CD4-positive, alpha-beta T cell treated with Interferon alpha-2 for 1 hour (primary cell): ENCODE results near the gene HNF4A.
"Not testable (repeated sequence)": the region's sequence is repeated elsewhere in the genome, so short reads cannot be mapped to it uniquely, and the experiment has no call there.

Experiments
- DNase-seq, 2 donors: peaks; one replicate each; pipeline ENCODE4 v3.0.0-alpha.2; 2020 to 2022

The HNF4A gene

DNA sequence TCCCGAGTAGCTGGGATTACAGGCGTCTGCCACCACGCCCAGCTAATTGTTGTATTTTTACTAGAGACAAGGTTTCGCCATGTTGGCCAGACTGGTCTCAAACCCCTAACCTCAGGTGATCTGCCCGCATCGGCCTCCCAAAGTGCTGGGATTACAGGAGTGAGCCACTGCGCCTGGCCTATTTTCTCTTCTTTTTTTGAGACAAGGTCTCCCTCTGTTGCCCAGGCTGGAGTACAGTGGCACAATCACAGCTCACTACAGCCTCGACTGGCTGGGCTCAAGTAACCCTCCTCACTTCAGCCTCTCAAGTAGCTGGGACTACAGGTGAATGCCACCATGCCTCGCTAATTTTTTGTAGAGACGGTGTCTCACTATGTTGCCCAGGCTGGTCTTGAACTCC lies 9.6 kb upstream of the HNF4A start:
- not testable (repeated sequence) for DNase-seq

DNA sequence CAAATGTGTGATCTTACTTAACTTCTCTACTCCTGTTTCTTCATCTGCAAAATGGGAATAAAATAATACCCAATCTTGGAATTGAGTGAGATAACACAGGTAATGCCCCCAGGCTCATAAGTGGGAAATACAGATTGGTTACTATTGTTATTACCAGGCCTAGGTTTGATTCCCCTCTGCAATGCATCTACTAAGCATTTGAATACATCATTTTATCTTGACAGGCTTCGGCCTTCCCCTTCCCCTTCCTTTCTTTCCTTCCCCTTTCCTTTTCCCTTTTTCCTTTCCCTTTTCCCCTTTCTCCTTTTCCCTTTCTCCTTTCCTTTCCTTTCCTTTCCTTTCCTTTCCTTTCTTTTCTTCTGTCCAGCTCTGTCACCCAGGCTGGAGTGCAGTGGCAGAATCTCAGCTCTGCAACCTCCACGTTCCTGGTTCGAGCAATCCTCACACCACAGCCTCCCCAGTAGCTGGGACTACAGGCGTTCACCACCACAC lies 7.3 kb upstream of the HNF4A start:
- DNase-seq: no peak

DNA sequence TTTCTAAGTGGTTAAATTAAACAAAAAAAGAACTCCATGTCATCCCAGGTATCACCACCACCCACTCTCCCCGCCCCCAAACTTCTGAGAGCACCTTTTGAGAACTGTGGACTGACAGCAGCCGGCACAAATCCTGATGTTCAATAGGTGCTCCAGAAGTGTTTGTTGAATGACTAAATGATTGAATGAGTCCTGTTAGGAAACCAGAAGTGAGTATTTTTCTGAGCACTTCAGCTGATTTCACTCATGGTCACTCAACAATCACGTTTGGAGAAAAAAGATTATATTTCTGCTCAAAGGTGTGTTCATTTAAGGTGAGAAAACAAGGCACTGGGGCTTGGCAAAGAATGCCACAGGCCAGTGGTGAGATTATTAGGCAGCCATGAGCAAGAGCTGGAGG lies 6.2 kb upstream of the HNF4A start:
- DNase-seq: no peak

DNA sequence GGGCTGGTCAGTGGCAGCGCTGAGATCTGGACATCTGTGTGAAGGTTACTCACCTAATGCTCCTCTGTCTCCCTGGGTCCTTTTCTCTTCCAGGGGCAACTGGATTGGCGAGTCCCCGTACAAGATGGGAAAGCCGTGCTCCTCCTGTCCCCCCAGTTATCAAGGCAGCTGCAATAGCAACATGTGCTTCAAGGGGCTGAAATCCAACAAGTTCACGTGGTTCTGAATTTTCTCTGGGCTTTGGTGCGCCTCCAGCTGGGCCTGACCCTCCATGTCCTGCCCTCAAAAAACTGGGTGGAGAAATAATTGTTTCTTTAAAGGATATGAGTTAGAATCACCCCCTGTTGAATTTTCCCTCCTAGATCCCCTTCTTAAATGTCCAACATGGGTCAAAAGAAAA lies 4.9 kb upstream of the HNF4A start:
- no peak for DNase-seq

DNA sequence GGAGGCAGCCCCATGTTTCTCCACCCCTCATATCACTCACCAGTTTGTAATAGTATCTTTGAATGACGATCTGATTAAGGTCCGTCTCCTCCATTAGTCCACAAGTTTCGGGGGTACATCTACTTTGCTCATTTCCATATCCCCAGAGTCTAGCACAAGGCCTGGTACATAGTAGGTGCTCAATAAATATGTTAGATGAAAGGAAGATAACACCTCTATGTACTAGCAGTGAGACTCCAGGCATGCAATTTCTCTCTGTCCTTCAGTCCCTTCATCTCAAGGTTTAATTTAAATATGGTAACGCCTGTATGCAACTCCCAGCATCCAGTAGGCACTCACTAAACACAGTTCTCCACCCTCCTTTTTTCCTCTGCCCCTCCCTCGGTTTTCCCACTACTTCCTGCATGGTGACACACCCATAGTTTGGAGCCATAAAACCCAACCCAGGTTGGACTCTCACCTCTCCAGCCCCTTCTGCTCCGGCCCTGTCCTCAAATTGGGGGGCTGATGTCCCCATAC lies 461 bp upstream of the HNF4A start:
- no peak for DNase-seq

DNA sequence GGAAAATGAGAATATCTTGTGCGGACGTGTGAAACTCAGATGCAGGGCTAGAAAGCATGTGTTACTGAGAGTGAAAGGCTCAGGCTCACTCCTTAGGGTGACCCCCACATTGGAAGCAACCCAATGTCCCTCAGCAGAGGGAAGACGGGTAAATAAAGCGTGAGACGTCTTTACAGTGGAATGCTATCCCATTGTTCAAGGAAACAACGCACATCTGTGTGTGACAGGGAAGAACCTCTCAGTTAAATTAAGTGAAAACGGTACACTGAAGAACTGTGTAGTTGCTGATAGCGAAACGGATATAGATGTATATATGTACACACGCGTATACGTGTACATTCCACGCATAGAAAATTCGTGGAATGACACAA lies 839 bp downstream of the HNF4A start:
- DNase-seq: no peak

DNA sequence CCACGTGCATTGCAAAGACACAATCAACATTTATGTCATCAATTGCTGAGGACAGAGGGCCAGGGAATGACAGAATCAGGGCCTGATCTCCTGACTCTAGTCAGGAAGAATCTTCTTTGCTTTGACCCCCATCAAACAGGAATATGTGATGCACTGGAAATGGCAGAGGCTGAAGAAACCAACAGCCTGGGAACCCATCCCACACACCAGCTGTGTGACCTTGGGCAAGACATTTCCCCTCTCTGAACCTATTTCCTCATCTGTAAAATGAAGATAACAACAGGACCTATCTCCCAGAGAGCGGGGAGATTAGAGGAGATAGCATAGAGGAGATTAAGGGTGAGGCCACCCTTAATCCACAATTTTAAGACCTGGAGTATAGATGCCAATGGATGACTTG lies 1.5 kb downstream of the HNF4A start:
- no peak for DNase-seq

DNA sequence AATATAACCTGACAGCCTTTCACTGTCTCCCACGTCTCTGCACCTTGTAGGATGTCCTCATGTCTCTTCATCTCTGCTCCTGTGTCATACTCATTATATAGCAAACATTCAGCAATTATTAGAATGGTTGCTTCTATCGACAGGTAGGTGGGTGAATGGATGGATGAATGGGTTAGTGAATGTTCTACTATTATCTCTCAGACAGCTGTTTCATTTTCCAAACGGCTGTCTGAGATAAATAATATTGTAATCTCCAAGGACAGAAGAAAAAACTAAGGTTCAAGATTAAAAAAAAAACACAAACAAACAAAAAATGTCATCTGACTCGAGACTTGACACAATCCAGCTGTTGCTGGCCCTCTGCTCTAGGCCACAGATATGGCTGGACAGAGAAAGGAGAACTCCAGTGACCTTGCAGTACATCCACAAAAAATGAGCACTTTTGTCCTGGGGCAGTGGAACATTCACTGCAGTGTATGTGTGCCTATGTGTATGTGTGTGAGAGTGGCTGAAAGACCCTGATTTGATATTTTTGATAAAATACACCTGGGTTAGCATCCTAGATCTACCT lies 2.1 kb downstream of the HNF4A start:
- DNase-seq: no peak

DNA sequence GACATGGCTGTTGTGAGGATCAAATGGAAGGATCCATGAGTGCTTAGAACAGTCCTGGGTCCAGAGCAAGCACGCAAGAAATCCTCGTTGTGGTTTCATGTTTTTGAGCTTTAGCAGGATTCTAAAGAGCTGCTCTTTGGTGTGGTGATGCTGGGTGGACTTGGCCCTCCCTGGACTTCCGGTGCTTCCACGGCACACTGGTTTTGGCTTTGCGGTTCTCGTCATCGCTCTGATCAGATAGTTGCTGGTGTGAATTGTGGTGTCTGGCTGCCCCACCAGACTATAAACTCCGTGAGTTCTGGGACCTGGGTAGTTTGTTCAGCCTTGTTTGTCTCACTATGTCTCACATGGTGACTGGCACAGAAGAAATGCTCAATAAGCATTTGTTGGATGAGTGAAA lies 3.3 kb downstream of the HNF4A start:
- DNase-seq: no peak

DNA sequence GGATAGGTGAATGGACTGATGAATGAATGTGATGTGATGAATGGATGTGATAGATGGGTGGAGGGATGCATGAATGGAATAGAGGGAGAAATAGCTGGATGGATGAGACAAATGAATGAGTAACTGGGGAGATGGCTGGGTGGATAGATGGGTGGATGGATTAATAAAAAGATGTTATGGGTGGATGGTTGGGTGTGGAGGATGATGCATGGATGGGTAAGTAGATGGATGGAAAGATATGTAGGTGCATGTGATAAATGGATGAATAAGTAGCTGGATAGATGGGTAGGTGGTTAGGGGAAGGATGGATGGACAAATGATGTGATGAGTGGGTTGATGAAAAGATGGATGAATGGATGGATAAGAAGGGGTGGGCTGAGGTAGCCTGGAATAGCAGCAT lies 4.7 kb downstream of the HNF4A start:
- DNase-seq: no peak

DNA sequence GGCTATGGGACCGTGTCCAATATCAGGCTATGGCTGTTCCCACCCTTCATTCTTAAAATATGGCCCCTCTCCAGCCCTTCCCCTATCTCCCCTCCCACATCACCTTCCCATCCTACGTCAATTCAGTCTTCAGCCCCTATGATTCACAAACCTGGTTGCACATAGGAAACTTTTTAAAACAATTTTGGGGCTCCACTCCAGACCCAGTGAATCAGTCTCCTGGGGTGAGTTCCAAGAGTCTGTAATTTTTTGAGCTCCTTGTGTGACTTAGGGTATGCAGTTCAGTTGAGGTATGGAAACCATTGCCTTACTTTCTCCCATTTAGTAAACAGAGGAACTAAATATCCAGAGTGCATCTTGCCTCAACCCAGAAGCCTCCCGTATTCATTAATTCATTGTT lies 5.5 kb downstream of the HNF4A start:
- DNase-seq: no peak

DNA sequence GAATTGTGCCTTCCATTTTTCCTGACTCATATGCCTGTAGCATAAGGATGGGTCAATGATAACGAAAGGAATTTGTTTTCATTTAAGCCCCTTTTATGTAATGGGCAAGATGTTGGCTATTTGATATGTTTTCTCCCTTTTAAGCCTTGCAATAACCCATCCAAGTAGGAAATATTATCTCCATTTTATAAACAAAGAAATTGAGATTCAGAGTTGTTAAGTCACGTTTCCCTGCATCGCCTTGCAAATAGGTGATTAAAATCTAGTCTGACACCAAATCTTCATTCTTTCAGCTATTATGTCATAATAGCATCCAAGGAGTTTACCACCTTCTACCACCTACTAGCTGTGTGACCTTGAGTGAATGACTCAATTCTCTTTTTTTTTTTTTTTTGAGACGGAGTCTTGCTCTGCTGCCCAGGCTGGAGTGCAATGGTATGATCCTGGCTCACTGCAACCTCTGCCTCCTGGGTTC lies 7.0 kb downstream of the HNF4A start:
- DNase-seq: no peak

DNA sequence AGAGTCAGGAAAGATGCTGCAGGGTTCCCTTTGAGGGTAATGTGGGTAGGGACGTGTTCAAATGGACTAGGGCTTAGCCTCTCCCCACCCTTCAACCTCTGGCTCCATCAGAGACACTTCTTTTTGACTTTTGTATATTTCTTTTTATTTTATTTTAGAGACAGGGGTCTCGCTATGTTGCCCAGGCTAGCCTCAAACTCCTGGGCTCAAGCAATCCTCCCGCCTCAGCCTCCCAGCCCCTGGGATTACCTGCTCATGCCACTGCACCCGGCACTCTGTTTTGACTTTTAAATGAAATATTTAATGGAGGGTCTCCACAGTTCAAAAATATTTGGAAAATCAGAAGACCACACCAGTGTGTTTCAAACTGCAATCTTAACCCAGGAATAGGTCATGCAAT lies 8.6 kb downstream of the HNF4A start:
- no peak for DNase-seq

DNA sequence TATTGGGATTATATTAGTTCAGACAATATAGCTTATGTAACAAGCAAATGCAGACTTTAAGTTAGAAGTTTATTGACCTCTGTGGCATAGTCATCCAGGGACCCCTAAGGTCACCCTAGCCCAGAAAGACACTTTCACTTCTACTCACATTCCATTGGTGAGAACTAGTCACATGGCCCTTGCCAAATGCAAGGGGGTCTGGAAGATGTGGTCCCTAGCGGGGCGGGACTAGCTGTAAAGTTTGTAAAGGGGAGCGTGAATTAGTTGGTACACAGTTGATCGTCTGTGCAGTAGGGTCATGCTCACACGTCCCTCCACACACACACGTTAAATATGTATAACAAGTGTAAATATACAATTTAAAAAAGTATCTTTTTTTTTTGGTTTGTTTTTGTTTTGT lies 9.3 kb downstream of the HNF4A start:
- DNase-seq: no peak

DNA sequence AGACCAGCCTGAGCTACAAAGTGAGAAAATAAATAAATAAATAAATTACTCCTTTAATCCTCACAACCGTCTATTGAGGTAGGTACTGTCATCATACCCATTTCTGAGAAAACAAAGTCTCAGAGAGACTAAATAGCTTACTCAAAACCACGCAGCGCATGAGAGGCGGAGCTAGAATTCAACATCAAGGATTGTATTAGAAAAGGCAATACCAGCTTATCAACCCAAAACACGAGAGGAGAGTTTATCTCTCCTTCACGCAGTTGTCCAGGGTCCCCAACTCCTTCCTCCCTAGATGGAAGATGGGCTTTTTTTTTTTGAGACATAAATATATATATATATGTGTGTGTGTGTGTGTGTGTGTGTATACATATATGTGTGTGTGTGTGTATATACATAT lies 12.2 kb downstream of the HNF4A start:
- DNase-seq: no peak

DNA sequence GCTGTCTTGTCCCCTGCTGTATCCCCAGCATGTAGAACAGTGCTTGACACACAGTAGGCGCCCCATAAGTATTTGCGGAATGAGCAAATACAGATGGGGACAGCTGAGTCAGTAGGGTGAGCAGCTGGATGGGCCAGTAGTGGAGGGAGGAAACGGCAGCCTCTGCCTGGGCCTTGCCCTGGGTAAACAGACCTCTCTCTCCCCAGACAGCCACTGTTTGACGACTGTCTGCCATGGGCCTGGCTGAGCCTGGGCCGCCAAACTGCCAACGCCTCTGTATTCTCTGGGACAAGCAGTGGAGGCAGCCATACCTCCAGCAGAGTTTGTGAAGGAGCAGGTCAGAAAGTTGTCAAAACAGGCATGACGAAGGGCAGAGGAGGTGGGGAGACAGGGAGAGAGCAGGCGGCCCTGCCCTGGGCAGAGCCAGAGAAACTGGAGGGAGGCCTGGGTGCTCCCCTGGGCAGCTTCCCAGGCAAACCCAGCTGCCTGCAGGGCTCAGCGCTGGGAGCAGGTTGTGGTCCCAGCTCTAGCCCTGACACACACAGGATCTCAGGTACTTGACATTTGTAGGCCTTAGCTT lies 15.2 kb downstream of the HNF4A start:
- no peak for DNase-seq

DNA sequence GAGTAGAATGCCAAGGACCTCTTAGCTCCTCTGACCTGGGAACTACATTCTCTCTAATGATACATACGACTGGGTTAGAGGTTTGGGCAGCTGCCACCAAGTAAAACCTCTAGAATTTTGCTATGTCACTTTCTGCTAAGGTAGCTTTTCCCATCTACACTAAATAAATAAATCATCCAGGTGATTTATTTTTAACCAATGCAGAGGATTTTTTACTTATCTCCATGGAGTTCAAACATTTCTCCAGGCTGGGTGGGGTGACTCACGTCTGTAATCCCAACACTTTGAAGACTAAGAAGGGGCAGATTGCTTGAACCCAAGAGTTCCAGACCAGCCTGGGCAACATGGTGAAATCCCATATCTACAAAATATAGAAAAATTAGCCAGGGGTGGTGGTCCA lies 27.1 kb downstream of the HNF4A start:
- no peak for DNase-seq

DNA sequence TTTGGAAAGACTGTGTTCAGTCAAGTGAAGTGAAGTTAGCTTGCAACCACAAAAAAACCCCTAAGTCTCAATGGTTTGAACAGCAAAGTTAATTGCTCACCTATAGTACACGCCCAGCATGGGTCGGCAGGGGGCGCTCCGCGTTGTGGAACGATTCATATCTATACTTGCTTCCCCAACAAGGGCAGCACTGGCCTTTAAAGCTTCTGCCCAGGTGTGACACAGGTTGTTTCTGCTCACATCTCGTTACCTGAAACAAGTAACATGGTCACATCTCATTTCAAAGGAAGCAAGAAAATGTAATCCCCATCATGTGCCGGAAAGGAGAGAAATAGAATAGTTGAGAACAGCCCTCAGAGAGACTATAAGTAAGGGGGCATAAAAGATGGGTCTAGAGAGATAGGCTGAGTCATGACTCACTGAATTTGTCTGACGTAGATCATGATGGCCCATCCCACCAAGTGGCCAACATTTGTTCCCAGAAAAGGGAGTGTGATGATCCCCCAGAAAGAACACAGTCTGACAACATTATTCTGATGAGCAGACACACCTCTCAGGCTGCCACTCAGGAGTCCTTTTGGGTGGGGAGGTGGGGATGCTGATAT lies 29.0 kb downstream of the HNF4A start:
- DNase-seq: peak; percentile 75 to 83

DNA sequence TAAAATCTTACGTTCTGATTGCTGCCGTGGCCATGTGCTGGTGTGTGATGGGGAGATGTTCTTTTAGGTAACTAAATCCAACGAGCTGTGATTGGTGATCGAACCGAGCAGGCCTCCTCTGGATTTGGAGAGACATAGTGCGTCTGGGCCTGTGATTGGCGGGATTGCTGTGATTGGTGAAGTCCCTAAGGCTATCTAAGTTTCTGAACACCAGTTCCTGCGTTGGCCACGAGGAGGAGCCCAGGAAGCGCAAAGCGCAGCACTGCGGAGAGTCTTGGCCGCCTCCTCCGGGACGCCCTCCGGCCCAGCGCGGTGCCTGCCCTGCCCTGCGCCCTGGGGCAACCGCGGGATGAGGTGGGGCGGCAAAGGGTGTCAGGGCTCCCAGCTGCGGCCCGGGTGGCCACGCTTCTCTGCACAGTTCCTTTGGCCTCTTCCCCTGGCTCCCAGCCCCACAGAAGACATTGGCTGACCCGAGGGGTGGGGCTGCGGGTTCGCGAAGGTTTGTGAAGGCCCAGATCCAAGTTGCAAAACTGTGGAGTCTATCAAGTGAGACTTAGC lies 33.0 kb downstream of the HNF4A start:
- peak; percentile 61 to 68 for DNase-seq

DNA sequence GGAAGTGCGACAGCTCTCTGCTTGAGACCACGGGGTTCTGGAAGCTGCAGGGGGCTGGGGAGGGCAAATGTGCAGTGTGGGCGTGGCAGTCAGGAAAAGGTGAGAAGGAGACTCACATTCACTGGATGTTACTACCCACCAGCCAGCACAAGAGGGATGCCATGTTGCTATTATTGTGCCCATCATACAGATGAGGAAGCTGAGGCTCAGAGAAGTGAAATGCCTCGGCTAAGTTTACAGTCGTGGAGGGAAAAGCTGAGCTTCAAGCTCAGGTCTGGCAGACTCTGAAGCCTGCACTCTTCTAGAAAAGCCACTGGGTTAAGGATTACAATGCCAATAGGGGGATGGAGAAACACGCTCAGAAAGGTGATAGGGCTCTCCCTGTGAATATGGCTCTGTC lies 34.4 kb downstream of the HNF4A start:
- DNase-seq: no peak

DNA sequence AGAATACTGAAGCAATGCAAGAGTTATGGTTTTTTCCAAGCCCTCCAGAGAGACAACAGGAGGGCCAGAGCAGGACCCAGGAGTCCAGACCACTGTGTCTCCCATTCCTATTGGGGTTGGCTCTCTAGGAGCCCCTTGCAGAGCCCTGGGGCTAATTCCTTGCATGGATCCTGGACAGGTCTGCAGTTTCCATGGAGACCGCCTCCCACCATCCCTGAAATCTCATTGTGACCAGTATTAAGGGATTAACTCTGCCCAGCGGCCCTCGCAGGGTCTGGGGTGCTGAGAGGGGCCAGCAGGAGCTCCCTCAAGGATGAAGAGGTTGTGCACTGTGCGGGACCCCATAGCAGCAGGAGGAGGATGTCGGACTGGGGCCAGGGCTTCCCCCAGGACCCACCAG lies 34.8 kb downstream of the HNF4A start:
- DNase-seq: no peak

DNA sequence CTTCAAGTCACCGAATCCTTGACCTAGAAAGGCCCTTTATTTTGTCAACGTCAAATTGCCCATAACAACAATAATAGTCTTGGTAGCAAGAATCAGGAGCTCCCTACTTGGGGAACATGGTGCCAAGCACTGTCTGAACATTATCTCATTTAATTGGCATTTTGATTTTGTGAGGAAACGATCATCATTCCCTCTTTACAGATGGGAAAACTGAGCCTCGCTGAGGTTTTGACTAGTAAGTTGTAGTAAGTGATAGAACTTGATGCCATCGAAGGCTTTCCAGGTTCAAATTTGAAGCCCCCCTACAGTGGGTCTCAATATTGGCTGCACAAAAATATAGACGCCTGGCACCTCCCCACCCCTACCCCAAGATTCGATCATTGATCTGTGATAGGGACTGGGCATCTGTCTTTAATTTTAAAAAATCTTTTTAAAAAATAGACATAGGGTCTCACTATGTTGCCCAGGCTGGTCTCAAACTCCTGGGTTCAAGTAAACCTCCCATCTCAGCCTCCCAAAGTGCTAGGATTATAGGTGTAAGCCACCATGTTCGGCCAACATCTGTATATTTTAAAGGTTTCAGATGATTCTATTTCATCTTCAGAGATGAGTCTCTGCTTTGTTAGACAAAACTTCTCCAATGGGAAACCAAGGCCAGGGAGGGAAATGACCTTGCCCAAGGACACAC lies 36.7 kb downstream of the HNF4A start:
- DNase-seq: no peak

DNA sequence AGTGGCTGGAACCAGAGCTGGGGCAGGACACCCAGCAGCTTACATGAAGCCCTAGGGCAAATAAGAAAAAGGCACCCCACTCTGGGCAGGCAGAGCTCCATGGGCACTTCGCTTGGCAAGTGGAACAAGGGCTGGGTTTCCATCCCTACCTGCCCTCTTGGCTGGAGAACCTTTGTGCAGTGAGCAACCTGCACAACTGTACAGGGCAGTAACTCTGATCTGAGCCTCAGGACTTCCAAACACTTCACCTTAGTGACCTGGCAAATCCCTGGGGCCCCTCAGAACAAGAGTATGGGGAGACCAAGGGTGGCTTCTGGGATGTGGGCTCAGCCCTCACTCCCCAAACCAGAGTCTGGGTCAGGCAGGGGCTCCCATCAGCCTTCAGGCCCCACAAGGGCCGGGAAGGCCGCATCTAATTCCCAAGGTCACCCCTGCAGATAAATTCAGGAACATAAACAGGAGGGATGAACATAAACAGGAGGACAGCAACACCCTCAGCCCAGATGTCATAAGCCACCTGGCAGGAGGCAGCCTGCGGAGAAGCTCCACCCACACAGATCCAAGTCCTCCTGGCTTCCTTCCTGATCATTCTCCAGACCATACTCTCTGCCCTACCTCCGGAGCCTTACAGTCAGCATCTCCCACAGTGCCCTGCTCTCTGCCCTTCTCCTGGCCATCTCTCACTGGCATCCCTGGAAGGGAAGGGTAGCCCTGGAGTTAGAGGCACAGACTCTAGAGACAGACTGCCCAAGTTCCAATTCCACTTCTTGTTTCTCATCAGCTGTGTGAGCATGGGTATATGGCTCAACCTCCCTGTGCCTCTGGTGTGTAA lies 37.5 kb downstream of the HNF4A start:
- DNase-seq: no peak
